H1 (cell line): Measurements from ENCODE around the gene CELF4.

ENCODE experiments used
- ATF2 ChIP-seq: IDR thresholded peaks from 2 replicates; pipeline ENCODE4 v1.6.1; 2012; ENCODE audit warnings: low read length, inconsistent platforms
- CTCF ChIP-seq, 3 experiments: IDR thresholded peaks; 1 replicate in 2 of 3; 2 replicates in 1 of 3; pipeline versions ENCODE4 v1.5.1 to v1.6.1; 2011; ENCODE audit warnings: low read length in 3 of 3, mild to moderate bottlenecking in 3 of 3, inconsistent platforms in 2 of 3, low read depth in 1 of 3, moderate library complexity in 1 of 3; ENCODE audit not compliant: insufficient read depth in 1 of 3; ENCODE audit errors: control extremely low read depth in 1 of 3
- MAX ChIP-seq: IDR thresholded peaks from 2 replicates; pipeline ENCODE4 v1.6.1; 2012; ENCODE audit warnings: inconsistent platforms
- POLR2A ChIP-seq, 2 experiments: IDR thresholded peaks; 1 replicate in 1 of 2; 2 replicates in 1 of 2; pipeline ENCODE4 v1.6.1; 2011; ENCODE audit warnings: low read depth in 2 of 2, low read length in 2 of 2, mild to moderate bottlenecking in 2 of 2; ENCODE audit errors: control extremely low read depth in 1 of 2

GRCh38 chr18:37457753-37458152, 107.8 kb downstream of the CELF4 start:
- TF ChIP-seq CTCF (IDR thresholded peaks at IDR 0.05; ENCODE audit: control extremely low read depth in 1 of 3, insufficient read depth in 1 of 3, low read depth in 1 of 3, low read length in 3 of 3), result no peak
- TF ChIP-seq POLR2A (IDR thresholded peaks at IDR 0.05; ENCODE audit: control extremely low read depth in 1 of 2, low read depth in 2 of 2, low read length in 2 of 2), result no peak
- no peak for TF ChIP-seq ATF2
- no peak for TF ChIP-seq MAX
